A549 treated with CORT108297 at 1 μM for 4 hours (cell line): ENCODE data around the gene NDUFA13. TPM values are rescaled to one million over a fixed set of nuclear protein-coding genes. Genes with fewer than 3 reads are reported as not detected.

Source experiments
- total RNA-seq: library from RNA; stranded (reverse); fragments of 200-300 nt; extraction: Qiagen RNA extraction; gene quantifications from 5 replicates; pipeline ENCODE4 v1.2.3, GENCODE V29; 2022

The NDUFA13 gene
- total RNA-seq, result 150 to 186 TPM (median 159 TPM) in 5 replicates

DNA sequence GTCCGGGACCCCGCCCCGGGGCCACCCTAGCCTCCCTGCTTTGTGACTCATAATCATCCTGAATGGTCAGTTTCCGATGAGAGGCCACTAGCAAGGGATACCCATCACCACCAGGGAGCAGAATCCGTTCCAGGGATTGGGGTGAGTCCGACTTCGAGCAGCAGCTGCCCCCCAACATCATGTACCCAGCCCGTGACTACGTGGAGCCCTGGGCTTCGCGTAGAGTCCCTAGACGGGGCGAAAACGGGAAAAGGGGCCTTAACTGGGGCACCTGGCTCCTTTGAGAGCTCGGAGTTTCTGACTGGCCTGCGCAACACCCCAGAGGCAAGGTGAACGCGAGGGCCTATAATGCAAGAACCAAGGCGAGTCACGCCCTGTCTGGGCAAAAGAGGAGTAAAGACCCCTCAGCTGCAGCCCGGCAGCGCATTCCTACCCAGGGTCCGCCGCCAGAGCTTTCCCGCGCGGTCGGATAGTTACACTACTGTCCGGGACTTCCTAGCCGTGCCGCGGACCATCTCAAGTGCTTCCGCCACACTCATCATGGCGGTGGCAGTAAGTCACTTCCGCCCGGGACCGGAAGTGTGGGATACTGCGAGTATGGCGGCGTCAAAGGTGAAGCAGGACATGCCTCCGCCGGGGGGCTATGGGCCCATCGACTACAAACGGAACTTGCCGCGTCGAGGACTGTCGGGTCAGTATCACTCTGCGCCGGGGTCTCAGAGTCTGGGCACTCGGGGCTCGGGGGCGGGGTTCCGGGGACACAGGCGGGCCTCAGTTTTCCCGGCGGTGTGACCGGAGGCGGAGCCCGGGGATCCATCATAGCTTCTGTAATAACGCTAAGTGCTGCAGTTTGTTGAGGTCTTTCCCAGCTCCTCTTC is at the start of gene NDUFA13:
Gene NDUFA13 (plus strand): TSS at position 584 of the 878 bp plus-strand sequence. CDS start 14 bp downstream, at position 598.

DNA sequence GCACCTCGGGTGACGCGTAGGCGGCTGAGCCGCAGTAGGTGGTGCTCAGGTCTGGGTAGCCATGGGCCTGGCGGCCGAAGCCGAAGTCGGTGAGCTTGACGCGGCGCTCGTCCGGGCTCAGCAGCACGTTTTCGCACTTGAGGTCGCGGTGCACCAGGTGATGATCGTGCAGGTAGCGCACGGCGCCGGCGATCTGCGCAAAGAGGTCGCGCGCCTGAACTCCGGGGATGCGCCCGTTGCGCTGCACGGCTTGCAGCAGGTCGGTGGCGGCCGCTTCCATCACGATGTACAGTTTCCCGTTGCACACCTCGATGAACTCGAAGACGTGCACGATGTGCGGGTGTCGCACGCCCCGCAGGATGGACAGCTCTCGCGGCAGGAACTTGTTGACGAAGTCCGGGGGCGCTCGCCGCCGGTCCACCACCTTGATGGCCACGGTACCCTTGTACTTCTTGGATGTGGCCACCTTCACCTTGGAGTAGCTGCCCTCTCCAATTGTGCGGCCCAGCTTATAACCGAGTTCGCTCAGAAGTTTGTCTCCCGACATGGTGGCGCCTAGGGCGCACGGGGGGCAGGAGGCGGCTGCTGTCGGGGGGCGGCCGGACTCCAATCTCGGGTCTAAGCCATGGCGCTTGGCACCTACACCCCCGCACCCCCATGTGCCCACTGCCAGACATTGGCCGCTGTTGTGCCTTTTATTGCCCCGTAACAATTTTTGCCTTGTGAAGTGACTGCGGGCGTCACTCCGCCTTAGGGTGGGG is 964 bp upstream of the NDUFA13 start, which contains the start of gene TSSK6:
Gene TSSK6 (minus strand): TSS at position 668 of the 761 bp plus-strand sequence. CDS start 121 bp downstream, at position 547.

DNA sequence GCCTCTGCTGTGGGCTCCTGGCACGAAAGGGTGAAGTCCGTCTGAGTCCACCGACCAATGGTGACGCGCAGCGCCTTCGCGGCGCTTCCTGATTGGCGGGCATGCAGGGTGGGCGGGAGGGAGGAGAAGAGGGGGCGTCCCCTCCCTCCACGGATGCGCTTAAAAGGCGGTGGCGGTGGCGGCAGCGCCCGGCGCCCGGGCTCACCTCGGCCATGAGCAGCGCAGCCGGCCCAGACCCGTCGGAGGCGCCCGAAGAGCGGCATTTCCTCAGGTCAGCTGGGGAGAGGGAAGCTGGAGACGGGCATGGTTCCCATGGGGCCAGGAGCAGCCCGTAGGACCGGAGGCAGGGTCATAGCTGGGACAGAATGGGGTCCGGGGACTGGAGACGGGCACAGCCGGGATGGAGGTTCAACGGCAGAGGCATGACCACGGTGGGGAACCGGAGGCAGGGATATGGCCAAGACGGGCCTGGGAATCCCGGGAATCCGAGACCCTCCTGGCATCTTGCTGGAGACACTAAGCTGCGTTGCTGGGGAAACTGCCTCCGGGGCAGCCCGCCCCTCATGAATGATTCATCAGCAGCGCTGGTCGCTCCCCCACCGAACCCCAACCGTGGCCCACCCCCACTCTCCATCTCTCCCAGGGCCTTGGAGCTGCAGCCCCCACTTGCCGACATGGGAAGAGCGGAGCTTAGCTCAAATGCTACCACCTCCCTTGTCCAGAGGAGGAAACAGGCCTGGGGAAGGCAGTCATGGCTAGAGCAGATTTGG is 12.9 kb downstream of the NDUFA13 start, which contains the start of gene YJEFN3:
Gene YJEFN3 (plus strand): TSS at position 191 of the 770 bp plus-strand sequence. CDS start 22 bp downstream, at position 213.

DNA sequence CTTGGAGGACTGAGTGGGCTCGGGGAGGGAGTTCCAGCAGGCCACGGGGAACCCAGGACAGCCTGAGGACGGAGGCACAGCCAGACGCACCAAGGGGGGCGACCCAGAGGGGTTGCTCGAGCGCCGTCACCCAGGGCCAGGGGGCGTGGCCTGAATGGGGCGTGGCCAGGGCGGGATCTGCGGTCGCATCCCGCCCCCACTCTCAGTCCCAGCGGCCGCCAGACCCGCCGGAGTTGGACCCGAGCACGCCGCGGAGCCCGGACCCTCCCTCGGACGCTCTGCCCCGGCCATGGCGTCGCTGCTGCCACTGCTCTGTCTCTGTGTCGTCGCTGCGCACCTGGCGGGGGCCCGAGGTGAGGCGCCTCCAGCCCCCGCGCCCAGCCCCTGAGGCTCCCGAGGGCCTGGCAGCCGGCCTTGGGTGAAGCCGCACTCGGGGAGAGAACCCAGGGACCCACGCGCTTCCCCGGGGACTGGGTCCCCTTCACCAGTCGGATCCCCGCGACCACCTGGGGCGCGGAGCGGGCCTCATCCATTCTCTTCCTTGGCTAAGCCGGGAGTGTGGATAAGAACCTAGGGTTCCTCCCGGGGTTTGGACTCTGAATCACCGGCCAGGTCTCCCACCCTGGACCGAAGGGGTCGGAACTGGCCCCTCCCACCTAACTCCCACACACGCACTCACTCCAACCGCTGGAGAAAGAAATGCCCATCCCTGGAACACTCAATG is 22.2 kb downstream of the NDUFA13 start, which contains the start of gene CILP2:
Gene CILP2 (plus strand): TSS at position 205 of the 724 bp plus-strand sequence. CDS start 85 bp downstream, at position 290.

Other genes starting within 250 kb of the NDUFA13 start
- gene TM6SF2, start 242.9 kb upstream of the NDUFA13 start, total RNA-seq, result 0.46 to 0.88 TPM (median 0.50 TPM) in 5 replicates
- 22.4 to 34.5 TPM (median 25.9 TPM) in 5 replicates for gene SUGP1, start 195.7 kb upstream of the NDUFA13 start, total RNA-seq
- gene MAU2, start 195.4 kb upstream of the NDUFA13 start, total RNA-seq, result 10.4 to 15.0 TPM (median 13.9 TPM) in 5 replicates
- gene GATAD2A, start 110.5 kb upstream of the NDUFA13 start, total RNA-seq, result 34.9 to 51.0 TPM (median 46.1 TPM) in 5 replicates
- gene TSSK6, start 677 bp upstream of the NDUFA13 start, total RNA-seq, result 0.85 to 2.1 TPM (median 1.7 TPM) in 5 replicates
- 2.1 to 4.8 TPM (median 4.4 TPM) in 5 replicates for gene YJEFN3, start 12.7 kb downstream of the NDUFA13 start, total RNA-seq
- gene CILP2, start 22.0 kb downstream of the NDUFA13 start, total RNA-seq, result 0.13 to 0.45 TPM (median 0.22 TPM) in 5 replicates
- 0.91 to 2.2 TPM (median 1.6 TPM) in 5 replicates for gene PBX4, start 102.5 kb downstream of the NDUFA13 start, total RNA-seq
- 3.1 to 4.3 TPM (median 4.2 TPM) in 5 replicates for gene LPAR2, start 112.0 kb downstream of the NDUFA13 start, total RNA-seq
- 4.0 to 5.7 TPM (median 4.9 TPM) in 5 replicates for gene GMIP, start 127.4 kb downstream of the NDUFA13 start, total RNA-seq
- 22.9 to 36.5 TPM (median 34.2 TPM) in 5 replicates for gene ATP13A1, start 147.5 kb downstream of the NDUFA13 start, total RNA-seq
- gene ZNF101, start 152.6 kb downstream of the NDUFA13 start, total RNA-seq, result 3.0 to 5.5 TPM (median 4.2 TPM) in 5 replicates
- gene ZNF14, start 216.9 kb downstream of the NDUFA13 start, total RNA-seq, result 1.5 to 2.1 TPM (median 1.9 TPM) in 5 replicates